SU-DHL-6 (cell line): ENCODE measurements around the gene HNF1B.

Experiments
- H2AFZ ChIP-seq: fragments of 200-600 bp; sonication (generic); 2 replicates; pipeline ENCODE4 v1.6.1; 2014; ENCODE audit warnings: low read depth, mild to moderate bottlenecking, moderate library complexity, mixed read lengths, antibody characterized with exemption, low read length; ENCODE audit not compliant: severe bottlenecking
- H3F3A ChIP-seq: fragments of 200-600 bp; shearing (Covaris generic); 2 replicates; pipeline ENCODE4 v1.6.0; 2016; ENCODE audit warnings: antibody characterized with exemption, mild to moderate bottlenecking; ENCODE audit not compliant: insufficient read depth
- H3K27ac ChIP-seq: fragments of 200-600 bp; sonication (generic); 2 replicates; pipeline ENCODE4 v1.5.1; 2016; ENCODE audit warnings: low read depth, mild to moderate bottlenecking, low read length, moderate library complexity, mixed read lengths
- H3K27me3 ChIP-seq: fragments of 200-600 bp; sonication (generic), shearing (Covaris generic); 2 replicates; pipeline ENCODE4 v1.6.0; 2014; ENCODE audit warnings: mild to moderate bottlenecking, low read length
- H3K36me3 ChIP-seq: fragments of 200-600 bp; sonication (generic); 2 replicates; pipeline ENCODE4 v1.6.1; 2014; ENCODE audit warnings: mild to moderate bottlenecking, low read length, mixed read lengths
- H3K4me2 ChIP-seq: fragments of 300-600, 200-600 bp; shearing (Covaris generic), sonication (generic); 2 replicates; pipeline ENCODE4 v1.6.0; 2014; ENCODE audit warnings: low read length, low read depth, mild to moderate bottlenecking; ENCODE audit not compliant: poor library complexity, severe bottlenecking
- H3K4me3 ChIP-seq: fragments of 200-600 bp; sonication (generic); 2 replicates; pipeline ENCODE4 v1.5.1; 2014; ENCODE audit warnings: antibody characterized with exemption, low read length, mild to moderate bottlenecking, mixed read lengths; ENCODE audit not compliant: insufficient read depth, poor library complexity, severe bottlenecking
- H3K79me2 ChIP-seq: fragments of 200-600 bp; sonication (generic); 2 replicates; pipeline ENCODE4 v1.6.1; 2014; ENCODE audit warnings: mild to moderate bottlenecking, low read length, moderate library complexity; ENCODE audit not compliant: insufficient read depth
- H3K9ac ChIP-seq: fragments of 200-600 bp; sonication (generic); 2 replicates; pipeline ENCODE4 v1.7.0; 2014; ENCODE audit warnings: mild to moderate bottlenecking, low read length
- H3K9me2 ChIP-seq: fragments of 200-600 bp; sonication (generic); replicated peaks from 2 replicates; pipeline ENCODE4 v1.6.1; 2014; ENCODE audit warnings: low read length; ENCODE audit not compliant: insufficient read depth
- H3K9me3 ChIP-seq: fragments of 200-600 bp; sonication (generic); 2 replicates; pipeline ENCODE4 v1.6.1; 2014; ENCODE audit warnings: low read length, mixed read lengths; ENCODE audit not compliant: insufficient read depth
- H4K20me1 ChIP-seq: fragments of 200-600 bp; sonication (generic); 2 replicates; pipeline ENCODE4 v1.6.1; 2014; ENCODE audit warnings: low read depth, mild to moderate bottlenecking, antibody characterized with exemption, low read length, moderate library complexity, mixed read lengths
- EZH2phosphoT487 ChIP-seq: fragments of 200-600 bp; sonication (generic), shearing (Covaris generic); conservative IDR thresholded peaks from 2 replicates; pipeline ENCODE4 v1.6.1; 2018; ENCODE audit warnings: mild to moderate bottlenecking, antibody characterized with exemption, low read length, moderate library complexity, mixed read lengths
- TF ChIP-seq, protein P1 (sequence below): fragments of 200-600 bp; sonication (generic); IDR thresholded peaks from one replicate; pipeline ENCODE4 v1.5.1; 2017; ENCODE audit warnings: antibody characterized with exemption, mild to moderate bottlenecking, low read length, moderate library complexity; ENCODE audit not compliant: insufficient read depth, poor library complexity, severe bottlenecking

Gene HNF1B

DNA sequence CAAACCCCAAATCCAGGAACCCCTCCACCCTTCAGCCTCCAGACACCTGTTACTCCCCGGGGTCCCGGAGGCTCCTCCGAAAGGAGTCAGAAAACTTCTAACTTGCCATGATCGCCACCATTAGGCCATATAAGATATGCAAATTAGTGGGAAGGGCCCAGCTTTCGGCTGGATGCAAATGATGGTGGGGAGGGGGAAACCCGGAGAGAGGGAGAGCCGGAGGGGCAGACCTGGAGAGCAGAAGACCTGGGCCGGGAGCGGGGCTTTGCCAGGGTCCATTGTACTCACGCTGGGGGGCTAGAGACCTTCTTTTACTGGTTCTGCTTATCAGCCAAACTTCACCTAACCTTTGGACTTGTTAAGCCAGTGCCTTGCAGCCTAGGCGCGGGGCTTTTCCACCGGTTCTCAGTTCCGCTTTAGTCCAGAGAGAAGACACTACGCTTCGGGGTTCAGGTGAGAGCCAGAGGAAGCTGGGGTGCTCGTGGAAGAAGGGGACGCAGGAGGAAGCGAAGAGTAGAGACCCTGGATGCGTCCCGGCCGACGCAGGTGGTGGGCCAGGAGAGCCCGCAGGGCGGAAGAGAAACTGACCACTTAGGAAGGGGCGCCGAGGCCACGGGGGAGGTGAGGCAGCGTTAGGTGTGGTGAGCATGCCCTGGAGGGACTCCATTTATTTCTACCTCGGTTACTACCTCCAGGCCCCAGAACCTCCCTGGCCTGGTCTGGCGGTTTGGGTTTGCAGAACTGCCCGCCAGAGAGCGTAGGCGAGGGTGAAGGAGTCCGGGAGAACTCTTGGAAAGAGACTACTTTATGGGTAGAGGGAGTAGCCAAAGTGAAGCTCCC, at the start of gene HNF1B:
HNF1B (minus strand) TSS at position 99 of the 840 bp plus-strand sequence. CDS start 175 bp downstream, outside the sequence.
- no peaks in the 10 kb centered on the region for H3K9me3 ChIP-seq
- H3K9ac ChIP-seq: no peak within 1 kb of the TSS
- H2AFZ ChIP-seq: no peak within 1 kb of the TSS
- H3K27ac ChIP-seq: no peak within 1 kb of the TSS
- H3F3A ChIP-seq: no peaks in the 10 kb centered on the region
- no peaks in the 10 kb centered on the region for H3K36me3 ChIP-seq
- H3K4me2 ChIP-seq: peak within 1 kb of the TSS; percentile 30
- TF ChIP-seq, protein P1, sequence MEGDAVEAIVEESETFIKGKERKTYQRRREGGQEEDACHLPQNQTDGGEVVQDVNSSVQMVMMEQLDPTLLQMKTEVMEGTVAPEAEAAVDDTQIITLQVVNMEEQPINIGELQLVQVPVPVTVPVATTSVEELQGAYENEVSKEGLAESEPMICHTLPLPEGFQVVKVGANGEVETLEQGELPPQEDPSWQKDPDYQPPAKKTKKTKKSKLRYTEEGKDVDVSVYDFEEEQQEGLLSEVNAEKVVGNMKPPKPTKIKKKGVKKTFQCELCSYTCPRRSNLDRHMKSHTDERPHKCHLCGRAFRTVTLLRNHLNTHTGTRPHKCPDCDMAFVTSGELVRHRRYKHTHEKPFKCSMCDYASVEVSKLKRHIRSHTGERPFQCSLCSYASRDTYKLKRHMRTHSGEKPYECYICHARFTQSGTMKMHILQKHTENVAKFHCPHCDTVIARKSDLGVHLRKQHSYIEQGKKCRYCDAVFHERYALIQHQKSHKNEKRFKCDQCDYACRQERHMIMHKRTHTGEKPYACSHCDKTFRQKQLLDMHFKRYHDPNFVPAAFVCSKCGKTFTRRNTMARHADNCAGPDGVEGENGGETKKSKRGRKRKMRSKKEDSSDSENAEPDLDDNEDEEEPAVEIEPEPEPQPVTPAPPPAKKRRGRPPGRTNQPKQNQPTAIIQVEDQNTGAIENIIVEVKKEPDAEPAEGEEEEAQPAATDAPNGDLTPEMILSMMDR: no peak
- no peak for TF ChIP-seq EZH2phosphoT487
- no peak within 1 kb of the TSS for H3K4me3 ChIP-seq
- H3K79me2 ChIP-seq: no peaks in the 10 kb centered on the region
- H3K9me2 ChIP-seq: no peaks in the 10 kb centered on the region
- no peaks in the 10 kb centered on the region for H4K20me1 ChIP-seq
- H3K27me3 ChIP-seq: no peaks in the 10 kb centered on the region

DNA sequence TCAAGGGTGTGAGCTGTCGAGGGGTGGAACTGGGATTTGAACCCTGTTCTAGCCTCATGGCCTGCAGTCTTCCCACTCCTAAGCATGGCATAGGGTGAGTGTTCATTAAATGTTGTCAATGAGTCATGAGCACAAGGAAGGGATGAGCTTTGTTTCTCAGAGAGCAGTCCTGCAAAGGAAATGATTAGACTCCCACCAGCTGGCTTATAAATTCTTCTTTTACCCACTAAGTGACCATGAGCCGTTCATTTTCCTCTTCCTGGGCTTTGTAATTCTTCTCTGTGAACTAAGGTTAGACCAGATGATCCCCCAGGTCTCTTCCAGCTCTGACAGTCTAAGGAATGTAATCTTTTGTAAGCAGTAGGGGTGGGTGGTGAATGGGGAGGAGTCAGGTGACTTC, 47.9 kb upstream of the HNF1B start:
- H3K4me2 ChIP-seq: no peak overlapping the region
- no peaks in the 10 kb centered on the region for H4K20me1 ChIP-seq

GRCh38 chr17:37791447-37792399, 46.9 kb upstream of the HNF1B start:
- H3K36me3 ChIP-seq: no peaks in the 10 kb centered on the region
- H3K4me3 ChIP-seq: no peak overlapping the region
- no peak overlapping the region for H3K27ac ChIP-seq
- no peaks in the 10 kb centered on the region for H4K20me1 ChIP-seq
- no peak for TF ChIP-seq EZH2phosphoT487
- TF ChIP-seq, protein P1: peak; percentile 69
- H3F3A ChIP-seq: no peaks in the 10 kb centered on the region
- H2AFZ ChIP-seq: no peak overlapping the region
- no peaks in the 10 kb centered on the region for H3K9me3 ChIP-seq
- H3K9me2 ChIP-seq: no peaks in the 10 kb centered on the region
- no peak overlapping the region for H3K4me2 ChIP-seq
- H3K79me2 ChIP-seq: no peaks in the 10 kb centered on the region
- H3K27me3 ChIP-seq: no peaks in the 10 kb centered on the region
- no peak overlapping the region for H3K9ac ChIP-seq

More for the DNA sequence above, 47.9 kb upstream of the HNF1B start:
- H3K9ac ChIP-seq: no peak overlapping the region
- no peaks in the 10 kb centered on the region for H3K79me2 ChIP-seq
- H3K9me2 ChIP-seq: no peaks in the 10 kb centered on the region
- no peaks in the 10 kb centered on the region for H3F3A ChIP-seq
- no peak overlapping the region for H3K27ac ChIP-seq
- no peak overlapping the region for H3K4me3 ChIP-seq
- no peaks in the 10 kb centered on the region for H3K27me3 ChIP-seq
- TF ChIP-seq, protein P1: no peak
- no peak for TF ChIP-seq EZH2phosphoT487
- H3K9me3 ChIP-seq: no peaks in the 10 kb centered on the region
- no peaks in the 10 kb centered on the region for H3K36me3 ChIP-seq
- no peak overlapping the region for H2AFZ ChIP-seq
